Gastroesophageal sphincter (tissue), 4 donors: ENCODE measurements around the gene GOLGA1. TPM values are rescaled to one million over a fixed set of nuclear protein-coding genes. Genes with fewer than 3 reads are reported as not detected.

ENCODE experiments used
- ATAC-seq: fragments of 150-250 bp; one replicate; pipeline ENCODE4 v1.9.1; 2016; ENCODE audit warnings: mild to moderate bottlenecking, moderate library complexity
- H3K27ac ChIP-seq, 4 donors: fragments of 200-600 bp; sonication (generic) in 3 of 4; 1 replicate in 3 of 4; 2 replicates in 1 of 4; pipeline ENCODE4 v1.5.1; 2016 to 2019
- H3K27me3 ChIP-seq: fragments of 200-600 bp; sonication (generic); one replicate; pipeline ENCODE4 v1.5.1; 2019
- H3K36me3 ChIP-seq, 2 donors: fragments of 200-600 bp; sonication (generic); one replicate each; pipeline ENCODE4 v1.5.1; 2019; ENCODE audit warnings: control low read depth in 1 of 2
- H3K4me1 ChIP-seq, 3 donors: fragments of 200-600 bp; sonication (generic); 1 replicate in 2 of 3; 2 replicates in 1 of 3; pipeline ENCODE4 v1.5.1; 2016 to 2019; ENCODE audit warnings: control low read depth in 2 of 3
- H3K4me3 ChIP-seq, 2 donors: fragments of 200-600 bp; sonication (generic); one replicate each; pipeline ENCODE4 v1.5.1; 2019; ENCODE audit warnings: mild to moderate bottlenecking in 1 of 2, moderate library complexity in 1 of 2
- H3K9me3 ChIP-seq, 3 donors: fragments of 200-600 bp; sonication (generic); one replicate each; pipeline ENCODE4 v1.5.1; 2017 to 2019; ENCODE audit warnings: control low read depth in 2 of 3
- CTCF ChIP-seq, 4 experiments: fragments of 200-600 bp in 2 of 4; fragments of 450-650 bp in 2 of 4; sonication (generic) in 1 of 4; IDR thresholded peaks; one replicate each; pipeline ENCODE4 v1.5.1; 2017 to 2019; ENCODE audit warnings: antibody characterized with exemption in 4 of 4, mild to moderate bottlenecking in 2 of 4, moderate library complexity in 2 of 4
- EP300 ChIP-seq: sonication (generic); formaldehyde crosslinking; IDR thresholded peaks from one replicate; pipeline ENCODE4 v1.6.1; 2017; ENCODE audit warnings: antibody characterized with exemption, mild to moderate bottlenecking
- POLR2A ChIP-seq, 2 donors: fragments of 450-650 bp; IDR thresholded peaks; one replicate each; pipeline ENCODE4 v1.6.1; 2017; ENCODE audit warnings: antibody characterized with exemption in 2 of 2, mild to moderate bottlenecking in 2 of 2, moderate library complexity in 1 of 2
- POLR2AphosphoS5 ChIP-seq: sonication (generic); formaldehyde crosslinking; IDR thresholded peaks from one replicate; pipeline ENCODE4 v1.6.1; 2017; ENCODE audit warnings: antibody characterized with exemption
- WGBS, 2 donors: methylation state at CpG; one replicate each; pipeline ENCODE4 v1.1.5; 2018; ENCODE audit warnings: low coverage in 1 of 2; 5-methylcytosine and 5-hydroxymethylcytosine counted together
- small RNA-seq, 4 donors: library from RNA; depleted of rRNA; stranded (forward); fragments of <200 nt; gene quantifications; one replicate each; pipeline ENCODE3, GENCODE V24; 2016
- total RNA-seq, 4 donors: library from RNA; depleted of rRNA; stranded (reverse); fragments of >200 nt; gene quantifications; one replicate each; pipeline ENCODE4 v1.1.0, GENCODE V29; 2016

GOLGA1 gene
- total RNA-seq, 4 donors from 2014 or later, result 21.3 to 42.5 (median 31.9) TPM

GRCh38 chr9:124828489-124829333 lies 112.2 kb downstream of the GOLGA1 start:
- WGBS, 2 donors, result 25% methylated on average over 2 of the region's 2 CpGs; no CpG with 5 or more reads in 1 of the 2 donors
- ATAC-seq, result no peak
- peaks cover 0 to 23% (median 10%) of the 10 kb centered on the region in 3 donors for H3K4me1 ChIP-seq
- peaks cover 0 to 6% (median 0%) of the 10 kb centered on the region in 3 donors for H3K9me3 ChIP-seq
- TF ChIP-seq POLR2AphosphoS5 (no peak), EP300 (no peak), CTCF (IDR thresholded peaks at IDR 0.05) (no peak), POLR2A (IDR thresholded peaks at IDR 0.05) (no peak)
- H3K4me3 ChIP-seq, result no peak overlapping the region
- H3K36me3 ChIP-seq, result no peaks in the 10 kb centered on the region
- H3K27ac ChIP-seq, result no peak overlapping the region
- no peaks in the 10 kb centered on the region for H3K27me3 ChIP-seq

Small RNAs within 50 kb of the gene (small RNA-seq; reads per million reads assigned to genes)
- 0 to 0.25 (median 0) reads per million in 4 donors for gene RNU4-82P

Other genes with a start within 250 kb of the GOLGA1 start
- 1 to 10 TPM in 1 of 4 donors, under 1 TPM in 3; 0.16 to 4.4 (median 0.62) TPM for gene NR6A1, start 169.8 kb downstream of the GOLGA1 start, total RNA-seq
- gene OLFML2A, start 163.9 kb downstream of the GOLGA1 start, total RNA-seq, result 10 to 100 TPM; 21.7 to 85.7 (median 43.2) TPM
- not detected for gene WDR38, start 87.6 kb downstream of the GOLGA1 start, total RNA-seq
- 1,000 to 10,000 TPM; 1,026 to 2,785 (median 2,065) TPM for gene RPL35, start 79.1 kb downstream of the GOLGA1 start, total RNA-seq
- 10 to 100 TPM; 19.9 to 27.6 (median 20.3) TPM for gene ARPC5L, start 79.0 kb downstream of the GOLGA1 start, total RNA-seq
- 10 to 100 TPM in 1 of 4 donors, 1 to 10 TPM in 3; 6.9 to 15.9 (median 7.7) TPM for gene SCAI, start 202.4 kb upstream of the GOLGA1 start, total RNA-seq
- 10 to 100 TPM; 28.5 to 49.9 (median 38.0) TPM for gene PPP6C, start 248.7 kb upstream of the GOLGA1 start, total RNA-seq